GM18508 (cell line): ENCODE measurements around the gene RABAC1.

Experiments used
- ATAC-seq: cut with Tn5 transposase; IDR thresholded peaks from one replicate; pipeline ENCODE4 v1.9.1; 2021; ENCODE audit warnings: moderate number of reproducible peaks; ENCODE audit not compliant: insufficient read depth, unreplicated experiment

The RABAC1 gene

GRCh38 chr19:41990615-41991014 lies 31.5 kb upstream of the RABAC1 start:
- ATAC-seq, result no peak

DNA sequence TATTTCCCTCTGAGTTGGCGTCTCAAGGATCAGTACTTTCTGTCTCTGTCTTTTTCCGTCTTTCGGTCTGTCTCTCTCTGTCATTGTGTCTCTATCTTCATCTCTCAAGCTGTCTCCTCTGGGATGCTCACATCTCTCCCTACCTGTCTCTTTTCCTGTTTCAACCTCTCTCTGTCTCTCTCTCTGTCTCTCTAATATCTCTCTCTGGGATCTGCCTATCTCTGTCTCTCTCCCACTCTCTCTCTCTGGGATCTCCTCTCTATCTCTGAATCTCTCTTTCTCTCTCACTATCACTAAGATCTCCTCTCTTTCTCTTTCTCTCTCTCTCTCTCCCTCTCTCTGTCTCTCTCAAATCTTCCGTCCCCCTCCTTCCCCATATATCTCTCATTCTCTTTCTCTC lies 30.9 kb upstream of the RABAC1 start:
- ATAC-seq, result no peak

GRCh38 chr19:41988947-41989346 lies 29.8 kb upstream of the RABAC1 start:
- ATAC-seq, result no peak

DNA sequence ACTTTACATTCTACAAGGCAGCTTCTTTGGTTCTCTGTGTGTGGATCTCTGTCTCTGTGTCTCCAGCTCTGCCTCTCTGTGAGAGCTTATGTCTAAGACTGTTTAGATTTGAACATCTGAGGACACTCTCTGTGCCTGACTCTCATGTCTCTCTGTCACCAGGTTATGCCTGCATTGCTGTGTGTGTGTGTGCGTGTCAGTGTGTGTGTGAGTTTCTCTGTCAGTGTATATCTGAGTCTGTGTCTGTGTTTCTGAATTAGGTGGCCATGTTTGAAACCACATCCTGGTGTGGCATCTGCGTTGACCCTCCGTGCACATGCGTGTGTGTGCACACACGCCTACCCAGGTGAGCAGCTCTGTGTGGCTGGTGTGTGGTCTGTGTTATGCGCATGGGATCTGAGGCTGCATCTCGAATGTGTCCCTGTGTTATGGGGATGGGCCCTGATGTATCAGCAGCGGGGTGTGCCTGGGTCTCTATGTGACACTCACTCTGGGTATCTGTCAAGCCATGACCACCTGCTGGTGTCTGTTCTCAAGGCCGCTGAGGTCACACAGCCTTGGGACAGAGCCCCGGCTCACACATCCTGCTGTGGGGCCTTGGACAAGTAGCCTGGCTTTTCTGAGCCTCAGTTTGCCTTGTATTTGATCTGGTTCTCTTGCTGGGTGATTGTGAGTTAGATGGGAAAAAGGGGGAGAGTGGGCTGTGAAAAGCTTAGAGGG lies 28.2 kb upstream of the RABAC1 start:
- ATAC-seq, result no peak

GRCh38 chr19:41984961-41985360 lies 25.8 kb upstream of the RABAC1 start:
- no peak for ATAC-seq

GRCh38 chr19:41981724-41982123 lies 22.6 kb upstream of the RABAC1 start:
- no peak for ATAC-seq

GRCh38 chr19:41978470-41978869 lies 19.3 kb upstream of the RABAC1 start:
- ATAC-seq, result no peak

DNA sequence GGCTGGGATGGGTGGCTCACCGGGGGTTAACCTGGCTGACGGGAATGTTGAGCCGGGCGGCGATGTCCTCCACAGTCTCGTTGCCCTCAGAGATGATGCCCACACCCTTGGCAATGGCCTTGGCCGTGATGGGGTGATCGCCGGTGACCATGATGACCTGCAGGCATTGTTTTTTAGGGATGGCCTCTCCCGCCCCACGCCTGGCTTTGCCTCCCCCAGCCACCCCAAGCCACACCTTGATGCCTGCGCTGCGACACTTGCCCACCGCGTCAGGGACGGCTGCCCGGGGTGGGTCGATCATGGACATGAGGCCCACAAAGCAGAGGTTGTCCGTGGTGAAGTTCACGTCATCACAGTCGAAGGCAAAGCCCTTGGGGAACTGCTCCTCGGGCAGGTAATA lies 18.8 kb upstream of the RABAC1 start:
- no peak for ATAC-seq

- no peak for ATAC-seq
These were observed 15.5 kb upstream of the RABAC1 start for GRCh38 chr19:41974652-41975051.

DNA sequence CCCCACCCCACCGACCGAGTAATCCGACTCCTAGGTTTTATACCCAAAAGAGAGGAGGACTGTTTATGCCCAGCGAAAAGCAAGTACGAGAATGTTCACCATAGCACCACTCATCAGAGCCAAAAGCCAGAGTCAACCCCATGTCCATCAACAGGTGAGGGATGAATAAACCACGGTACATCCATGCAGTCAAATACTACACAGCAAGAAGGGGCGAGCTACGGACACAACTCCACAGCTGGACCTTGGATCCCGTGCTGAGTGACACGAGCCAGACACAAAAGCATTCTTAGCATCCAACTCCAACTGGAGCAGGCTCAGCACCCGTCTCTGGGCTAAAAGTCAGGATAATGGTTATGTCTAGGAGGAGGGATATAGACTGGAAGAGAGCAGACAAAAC lies 12.2 kb upstream of the RABAC1 start:
- ATAC-seq, result no peak

DNA sequence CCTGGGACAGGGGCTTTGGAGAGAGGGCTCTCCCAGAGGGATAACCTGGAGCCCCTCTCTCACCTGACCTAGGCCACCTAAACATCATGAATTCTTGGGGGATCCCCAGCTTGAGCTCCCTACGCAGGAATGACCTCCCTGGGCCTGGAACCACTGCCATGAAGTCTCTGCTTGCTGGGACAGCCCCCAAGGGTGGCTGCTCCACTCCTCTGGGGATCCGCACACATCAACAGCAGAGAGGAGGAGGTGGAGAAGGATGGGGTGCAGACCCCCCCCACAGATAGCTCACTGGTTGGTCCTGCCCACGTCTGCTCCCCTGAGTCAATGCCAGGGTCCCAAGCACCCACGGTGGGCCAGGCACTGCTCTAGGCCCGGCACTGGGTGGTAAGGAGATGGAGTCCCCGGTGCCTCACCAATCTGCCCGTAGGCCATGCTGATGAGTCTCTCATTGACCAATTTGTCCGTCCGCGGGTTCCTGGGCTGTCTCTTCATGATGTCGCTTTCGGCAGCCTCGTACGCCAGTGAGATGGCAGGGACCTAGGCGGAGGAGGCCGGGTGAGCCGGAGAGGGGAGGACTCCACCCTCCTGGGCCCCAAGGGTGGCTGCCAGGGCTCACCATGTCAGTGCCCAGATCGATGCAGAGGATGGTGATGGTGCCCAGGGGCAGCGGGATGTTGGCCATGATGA lies 10.8 kb upstream of the RABAC1 start:
- no peak for ATAC-seq

GRCh38 chr19:41968751-41969595 lies 9.9 kb upstream of the RABAC1 start:
- ATAC-seq, result no peak

DNA sequence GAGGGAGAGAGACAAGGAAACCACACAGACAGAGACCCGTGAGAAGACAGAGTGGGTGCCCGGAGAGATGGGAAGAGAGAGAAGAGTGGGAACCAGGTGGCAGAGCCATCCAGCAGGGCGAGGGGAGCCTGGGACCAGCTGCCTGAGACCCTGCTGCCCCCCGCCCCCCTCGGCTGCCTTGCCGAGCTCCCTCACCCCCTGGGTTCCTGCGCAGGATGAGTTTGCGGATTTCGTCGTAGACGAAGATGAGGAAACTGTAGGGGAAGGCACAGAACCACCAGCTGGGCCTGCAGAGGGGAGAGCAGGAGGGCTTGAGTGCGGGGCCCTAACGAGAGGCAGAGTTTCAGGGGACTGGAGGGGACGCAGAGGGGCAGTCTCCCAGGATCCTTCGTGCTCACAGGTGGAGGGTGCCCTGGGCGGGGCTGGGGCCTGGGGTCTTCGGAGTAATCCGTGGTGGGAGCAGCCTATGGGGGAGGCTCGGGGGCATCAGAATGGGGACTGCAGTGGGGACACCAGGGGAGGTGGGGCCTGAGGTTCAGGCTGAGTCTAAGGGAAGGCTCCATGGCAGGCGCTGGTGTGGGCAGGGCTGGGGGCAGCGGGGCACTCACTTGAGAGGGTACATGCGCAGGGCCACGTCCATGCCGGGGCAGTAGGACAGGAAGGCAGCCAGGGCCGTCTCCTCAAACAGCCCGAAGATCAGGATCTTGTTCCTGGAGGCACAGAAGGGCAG lies 8.1 kb upstream of the RABAC1 start:
- ATAC-seq, result no peak

- no peak for ATAC-seq
These were observed 6.0 kb upstream of the RABAC1 start for GRCh38 chr19:41965106-41965505.

- ATAC-seq, result no peak
These were observed 1.9 kb upstream of the RABAC1 start for GRCh38 chr19:41960973-41961372.

GRCh38 chr19:41958367-41959055 lies 610 bp downstream of the RABAC1 start:
- no peak for ATAC-seq

- no peak for ATAC-seq
These were observed 1.2 kb downstream of the RABAC1 start for GRCh38 chr19:41957838-41958366.

DNA sequence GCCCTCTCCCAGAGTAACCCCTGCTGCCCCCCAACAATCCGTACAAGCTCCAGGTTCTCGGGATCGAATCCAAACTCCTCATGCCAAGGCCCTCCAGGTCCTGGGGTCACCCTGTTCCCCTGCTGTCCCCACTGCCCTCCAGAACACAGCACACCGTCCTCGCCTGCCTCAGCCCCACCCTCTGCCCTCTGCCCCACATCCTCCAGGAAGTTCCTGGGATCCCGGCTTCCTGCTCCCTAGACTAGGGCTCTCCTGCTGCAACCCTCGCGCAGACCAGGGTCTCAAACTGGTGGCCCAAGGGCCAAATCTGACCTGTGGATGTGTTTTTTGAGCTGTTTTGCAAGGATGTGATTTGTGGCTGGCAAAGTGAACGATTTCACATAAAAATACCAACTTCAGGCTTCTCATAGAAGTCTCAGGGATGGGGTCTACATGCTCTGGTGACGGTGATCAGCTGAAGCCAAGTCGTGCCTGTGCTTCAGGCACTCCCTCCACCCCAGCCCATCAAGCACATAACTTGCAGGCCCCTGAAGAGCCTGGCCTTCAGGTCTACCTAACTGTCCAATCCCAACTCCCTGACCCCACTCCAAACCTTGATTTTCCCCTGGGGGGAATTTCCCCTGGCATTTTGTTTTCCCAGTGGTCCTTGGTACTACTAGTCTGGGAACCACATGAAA lies 1.8 kb downstream of the RABAC1 start:
- ATAC-seq, result no peak

DNA sequence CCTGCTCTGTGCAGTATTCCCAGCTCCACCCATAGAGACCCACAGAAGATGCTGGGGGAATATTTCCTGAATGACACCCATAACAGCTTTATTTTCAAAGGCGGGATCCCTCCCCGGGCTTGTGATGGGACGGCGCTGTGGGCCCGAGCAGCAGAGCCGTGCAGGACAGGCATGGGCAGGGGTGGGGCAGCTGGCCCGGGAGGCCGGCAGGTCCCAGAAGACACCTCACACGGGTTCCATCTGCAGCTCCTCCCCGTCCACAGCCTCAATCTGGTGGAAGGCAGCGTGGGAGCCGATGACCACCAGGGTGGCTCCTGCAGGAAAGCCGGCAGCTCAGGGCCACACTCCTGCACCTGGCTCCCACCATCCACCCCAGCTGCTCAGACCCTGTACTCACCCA lies 2.5 kb downstream of the RABAC1 start:
- ATAC-seq, result no peak
